Activated naive CD4-positive, alpha-beta T cell treated with anti-CD3 and anti-CD28 coated beads, Interleukin-2, amount 50 U/mL, for 24 hours (primary cell): ENCODE results near the gene RBM45.

Experiments
- H3K27ac Mint-ChIP-seq: one replicate; pipeline ENCODE4 v1.8.0; 2021; ENCODE audit warnings: mild to moderate bottlenecking, mixed read lengths
- H3K27me3 Mint-ChIP-seq: one replicate; pipeline ENCODE4 v1.8.0; 2021; ENCODE audit warnings: mixed read lengths
- H3K36me3 Mint-ChIP-seq: one replicate; pipeline ENCODE4 v1.8.0; 2021; ENCODE audit warnings: mixed read lengths
- H3K4me1 Mint-ChIP-seq: one replicate; pipeline ENCODE4 v1.8.0; 2021; ENCODE audit warnings: mixed read lengths
- H3K4me3 Mint-ChIP-seq: one replicate; pipeline ENCODE4 v1.8.0; 2021; ENCODE audit warnings: mild to moderate bottlenecking, mixed read lengths
- H3K9me3 Mint-ChIP-seq: one replicate; pipeline ENCODE4 v1.8.0; 2021; ENCODE audit warnings: mixed read lengths

The RBM45 gene

DNA sequence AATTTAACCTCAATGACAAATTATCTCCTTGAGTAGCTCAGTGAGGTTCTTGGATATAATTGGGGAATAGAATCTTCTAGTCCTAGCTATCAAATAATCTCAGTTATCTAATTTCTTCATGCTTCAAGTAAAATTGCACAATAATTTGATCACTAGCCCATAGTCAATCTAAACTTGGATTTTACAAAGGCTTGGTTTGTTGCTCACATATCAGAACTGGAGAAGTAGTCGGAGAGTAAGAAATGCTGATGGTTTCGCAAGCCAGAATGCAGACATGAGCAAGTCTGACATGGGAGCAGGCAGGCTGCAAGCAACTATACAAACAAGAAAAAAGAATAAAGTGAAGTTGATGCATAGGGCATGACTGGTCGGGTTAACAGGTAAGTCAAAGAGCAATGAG lies 28.0 kb upstream of the RBM45 start:
- Mint-ChIP-seq H3K4me1 (no peaks in the 10 kb centered on the region), H3K9me3 (no peaks in the 10 kb centered on the region), H3K27ac (no peak overlapping the region), H3K4me3 (no peak overlapping the region), H3K27me3 (peaks cover 11% of the 10 kb centered on the region), H3K36me3 (no peaks in the 10 kb centered on the region)

DNA sequence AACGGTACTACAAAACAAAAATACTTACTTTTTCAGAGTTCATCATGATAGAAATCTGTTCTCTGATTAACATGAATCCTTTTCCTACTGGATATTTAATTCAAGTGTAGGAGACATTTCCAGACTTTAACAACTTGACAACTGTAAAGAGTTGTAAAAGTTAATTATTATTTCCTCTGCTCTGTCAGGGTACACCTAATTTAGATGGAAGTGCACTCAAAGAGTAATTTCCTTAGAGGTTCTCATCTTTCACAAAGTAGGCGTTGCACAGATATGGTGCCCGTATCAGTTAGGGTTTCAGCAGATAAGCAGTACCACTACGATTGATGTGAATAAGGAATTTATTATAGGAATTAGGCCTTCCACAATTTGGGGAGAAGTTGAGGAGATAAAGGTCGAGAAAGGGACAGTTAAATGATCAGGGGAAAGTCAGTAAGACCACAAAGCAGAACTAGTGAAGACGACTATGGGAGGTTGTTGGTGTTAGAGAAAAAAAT lies 23.4 kb upstream of the RBM45 start:
- Mint-ChIP-seq H3K27me3 (peaks cover 8% of the 10 kb centered on the region), H3K4me3 (no peak overlapping the region), H3K27ac (no peak overlapping the region), H3K36me3 (no peaks in the 10 kb centered on the region), H3K4me1 (no peaks in the 10 kb centered on the region), H3K9me3 (no peaks in the 10 kb centered on the region)

DNA sequence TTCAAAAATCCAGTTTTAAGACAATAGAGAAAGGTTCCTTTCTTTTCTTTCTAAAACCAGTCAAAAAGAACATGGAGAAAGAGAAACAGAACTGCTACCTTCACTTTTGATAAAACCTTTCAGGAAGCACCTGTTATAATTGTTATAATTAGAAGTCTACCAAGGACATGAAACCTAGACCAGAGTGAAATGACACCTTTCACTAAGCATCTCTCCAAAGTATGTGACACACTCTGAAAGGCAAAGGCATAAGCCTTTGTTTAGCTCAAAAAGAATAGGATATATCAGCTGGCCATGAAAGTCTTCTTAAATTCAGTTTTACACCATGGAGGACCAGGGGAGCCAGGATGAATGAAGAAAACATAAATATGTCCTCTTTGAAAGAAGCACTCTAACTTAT lies 18.8 kb upstream of the RBM45 start:
- no peak overlapping the region for H3K4me3 Mint-ChIP-seq
- no peaks in the 10 kb centered on the region for H3K4me1 Mint-ChIP-seq
- H3K36me3 Mint-ChIP-seq: no peaks in the 10 kb centered on the region
- no peak overlapping the region for H3K27ac Mint-ChIP-seq
- peaks cover 2% of the 10 kb centered on the region for H3K27me3 Mint-ChIP-seq
- no peaks in the 10 kb centered on the region for H3K9me3 Mint-ChIP-seq

- Mint-ChIP-seq H3K27ac (no peak overlapping the region), H3K36me3 (no peaks in the 10 kb centered on the region)
Observed at GRCh38 chr2:178101321-178102079, 10.7 kb upstream of the RBM45 start.

GRCh38 chr2:178105566-178105965 lies 6.7 kb upstream of the RBM45 start:
- Mint-ChIP-seq H3K4me1 (peaks cover 4% of the 10 kb centered on the region), H3K27ac (no peak overlapping the region), H3K9me3 (no peaks in the 10 kb centered on the region), H3K27me3 (no peaks in the 10 kb centered on the region), H3K36me3 (no peaks in the 10 kb centered on the region), H3K4me3 (no peak overlapping the region)

More at GRCh38 chr2:178101321-178102079, 10.7 kb upstream of the RBM45 start:
- Mint-ChIP-seq H3K4me3 (no peak overlapping the region), H3K27me3 (no peaks in the 10 kb centered on the region), H3K9me3 (no peaks in the 10 kb centered on the region), H3K4me1 (no peaks in the 10 kb centered on the region)

DNA sequence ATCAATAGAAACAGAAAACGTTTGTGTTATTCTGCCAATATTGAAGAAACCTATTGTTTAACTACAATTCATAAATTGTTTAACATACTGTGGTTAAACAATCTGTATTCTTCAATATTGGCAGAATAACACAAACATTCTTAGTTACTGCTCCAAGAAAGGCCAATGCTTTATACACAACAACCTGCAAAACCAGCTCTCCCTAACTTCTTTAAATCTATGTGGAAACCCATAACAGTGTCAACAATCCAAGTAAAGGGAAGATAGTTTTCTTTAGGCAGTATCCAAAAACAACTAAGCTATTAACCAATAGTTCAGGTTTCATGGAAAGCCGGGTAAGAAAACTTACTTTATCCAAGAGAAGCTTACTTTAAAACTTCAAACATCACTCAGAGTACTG lies 6.2 kb upstream of the RBM45 start:
- H3K27ac Mint-ChIP-seq: no peak overlapping the region
- no peaks in the 10 kb centered on the region for H3K9me3 Mint-ChIP-seq
- H3K27me3 Mint-ChIP-seq: no peaks in the 10 kb centered on the region
- no peaks in the 10 kb centered on the region for H3K36me3 Mint-ChIP-seq
- peaks cover 4% of the 10 kb centered on the region for H3K4me1 Mint-ChIP-seq
- no peak overlapping the region for H3K4me3 Mint-ChIP-seq

- Mint-ChIP-seq H3K27me3 (no peaks in the 10 kb centered on the region), H3K9me3 (no peaks in the 10 kb centered on the region), H3K4me1 (peaks cover 15% of the 10 kb centered on the region), H3K36me3 (no peaks in the 10 kb centered on the region), H3K4me3 (no peak overlapping the region), H3K27ac (no peak overlapping the region)
Observed at GRCh38 chr2:178108176-178108575, 4.1 kb upstream of the RBM45 start.

GRCh38 chr2:178109813-178110212 lies 2.4 kb upstream of the RBM45 start:
- Mint-ChIP-seq H3K9me3 (no peaks in the 10 kb centered on the region), H3K27me3 (no peaks in the 10 kb centered on the region), H3K27ac (no peak overlapping the region), H3K4me3 (peak overlapping the region; percentile 61), H3K36me3 (peaks cover 2% of the 10 kb centered on the region), H3K4me1 (peaks cover 32% of the 10 kb centered on the region)

GRCh38 chr2:178110681-178111080 lies 1.6 kb upstream of the RBM45 start:
- Mint-ChIP-seq H3K36me3 (peaks cover 2% of the 10 kb centered on the region), H3K9me3 (no peaks in the 10 kb centered on the region), H3K27ac (no peak overlapping the region), H3K27me3 (no peaks in the 10 kb centered on the region), H3K4me1 (peaks cover 40% of the 10 kb centered on the region), H3K4me3 (no peak overlapping the region)

DNA sequence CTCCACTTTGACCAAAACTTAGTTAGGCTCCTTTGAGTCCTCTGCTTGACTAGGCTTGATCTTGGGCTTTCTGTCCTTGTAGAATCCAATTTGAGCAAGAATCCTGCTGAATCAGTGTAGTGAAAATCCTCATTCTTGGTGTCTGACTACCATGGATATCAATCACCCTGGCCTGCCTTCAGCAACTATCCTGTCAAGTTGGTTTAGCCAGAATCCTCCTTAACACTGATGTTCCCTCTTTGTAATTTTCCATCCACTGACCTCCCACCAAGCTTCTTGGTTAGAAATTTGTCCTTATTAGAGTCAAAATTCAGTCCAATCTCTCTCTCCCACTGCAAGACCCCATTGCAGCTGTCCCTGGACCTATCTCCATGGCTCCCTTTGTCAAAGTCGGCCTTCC lies 494 bp upstream of the RBM45 start:
- Mint-ChIP-seq H3K27ac (peak overlapping the region; percentile 88), H3K9me3 (no peaks in the 10 kb centered on the region), H3K27me3 (no peaks in the 10 kb centered on the region), H3K4me3 (peak overlapping the region; percentile 97), H3K36me3 (peaks cover 5% of the 10 kb centered on the region), H3K4me1 (peaks cover 48% of the 10 kb centered on the region)

DNA sequence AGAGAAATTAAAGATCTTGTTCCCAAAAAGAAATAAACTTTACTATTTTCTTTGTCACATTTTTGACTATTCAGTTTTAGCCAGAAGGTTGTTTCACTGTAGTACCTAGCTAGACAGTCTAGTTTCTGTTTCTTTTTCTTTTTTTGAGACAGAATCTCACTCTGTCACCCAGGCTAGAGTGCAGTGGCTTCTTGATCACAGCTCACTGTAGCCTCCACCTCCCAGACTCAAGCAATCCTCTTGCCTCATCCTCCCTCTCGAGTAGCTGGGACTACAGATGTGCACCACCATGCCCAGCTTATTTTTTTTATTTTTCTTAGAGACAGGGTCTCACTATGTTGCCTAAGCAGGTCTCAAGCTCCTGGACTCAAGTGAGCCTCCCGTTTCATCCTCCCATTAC lies 2.2 kb downstream of the RBM45 start:
- Mint-ChIP-seq H3K27me3 (no peaks in the 10 kb centered on the region), H3K4me3 (peak overlapping the region; percentile 51), H3K27ac (peak overlapping the region; percentile 23), H3K4me1 (peaks cover 63% of the 10 kb centered on the region), H3K36me3 (peaks cover 5% of the 10 kb centered on the region), H3K9me3 (no peaks in the 10 kb centered on the region)

DNA sequence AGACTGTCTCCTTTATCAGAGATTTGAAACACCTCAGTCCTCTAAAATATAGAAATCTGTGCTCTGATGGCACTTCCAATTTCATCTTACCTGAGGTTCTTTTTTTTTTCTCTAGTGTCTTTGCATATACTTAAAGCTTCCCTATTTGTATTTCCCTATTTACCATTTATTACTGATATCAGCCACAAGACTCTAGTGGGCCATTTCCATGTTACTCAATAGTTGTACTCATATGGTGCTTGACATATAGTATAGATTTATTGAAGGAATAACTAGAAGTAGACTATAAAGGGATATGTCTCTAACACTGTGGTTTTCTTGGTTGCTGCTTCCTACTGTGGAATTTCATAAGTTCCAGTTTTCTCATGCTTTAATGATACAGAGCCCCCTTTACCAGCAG lies 3.0 kb downstream of the RBM45 start:
- Mint-ChIP-seq H3K36me3 (peaks cover 8% of the 10 kb centered on the region), H3K27me3 (no peaks in the 10 kb centered on the region), H3K9me3 (no peaks in the 10 kb centered on the region), H3K4me1 (peaks cover 63% of the 10 kb centered on the region), H3K27ac (no peak overlapping the region), H3K4me3 (no peak overlapping the region)

GRCh38 chr2:178117725-178118124 lies 5.5 kb downstream of the RBM45 start:
- H3K27ac Mint-ChIP-seq: no peak overlapping the region
- H3K27me3 Mint-ChIP-seq: no peaks in the 10 kb centered on the region
- peaks cover 61% of the 10 kb centered on the region for H3K4me1 Mint-ChIP-seq
- H3K4me3 Mint-ChIP-seq: no peak overlapping the region
- peaks cover 18% of the 10 kb centered on the region for H3K36me3 Mint-ChIP-seq
- no peaks in the 10 kb centered on the region for H3K9me3 Mint-ChIP-seq

- Mint-ChIP-seq H3K4me1 (peaks cover 47% of the 10 kb centered on the region), H3K36me3 (peaks cover 21% of the 10 kb centered on the region), H3K9me3 (no peaks in the 10 kb centered on the region), H3K27me3 (no peaks in the 10 kb centered on the region), H3K27ac (no peak overlapping the region), H3K4me3 (no peak overlapping the region)
Observed at GRCh38 chr2:178119179-178119922, 7.1 kb downstream of the RBM45 start.

DNA sequence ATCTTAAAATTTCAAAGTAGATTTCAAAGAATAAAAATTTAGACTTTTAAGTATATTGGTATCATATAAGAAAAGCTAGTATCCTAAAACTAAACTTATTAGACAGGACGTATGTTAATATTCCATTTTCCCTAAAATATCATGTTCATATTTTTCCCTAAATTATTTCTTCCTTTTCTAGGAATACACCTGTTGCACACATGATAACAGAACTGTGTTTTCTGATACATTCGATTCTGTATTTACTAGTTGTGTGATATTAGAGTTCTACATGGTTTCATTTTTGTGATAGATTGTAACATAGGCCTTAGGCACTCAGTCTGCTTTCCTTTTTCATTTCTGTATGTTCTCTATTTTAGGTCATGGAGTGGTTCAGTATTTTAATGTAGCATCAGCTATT lies 10.9 kb downstream of the RBM45 start:
- Mint-ChIP-seq H3K4me3 (no peak overlapping the region), H3K27ac (no peak overlapping the region), H3K36me3 (peaks cover 25% of the 10 kb centered on the region), H3K27me3 (no peaks in the 10 kb centered on the region), H3K4me1 (peaks cover 28% of the 10 kb centered on the region), H3K9me3 (no peaks in the 10 kb centered on the region)

- Mint-ChIP-seq H3K27ac (peak overlapping the region; percentile 4), H3K36me3 (peaks cover 22% of the 10 kb centered on the region), H3K4me3 (no peak overlapping the region), H3K4me1 (peaks cover 15% of the 10 kb centered on the region), H3K27me3 (no peaks in the 10 kb centered on the region), H3K9me3 (no peaks in the 10 kb centered on the region)
Observed at GRCh38 chr2:178125125-178125524, 12.9 kb downstream of the RBM45 start.
